NCI-H748 (cell line): ENCODE results near the gene ZC3H12D.
"Not testable (repeated sequence)": the region's sequence is repeated elsewhere in the genome, so short reads cannot be mapped to it uniquely, and the experiment has no call there.

ENCODE experiments used
- DNase-seq: peaks from one replicate; lab custom pipeline; 2025; ENCODE audit not compliant: unreplicated experiment; lab: John Stamatoyannopoulos, UW

ZC3H12D gene

DNA sequence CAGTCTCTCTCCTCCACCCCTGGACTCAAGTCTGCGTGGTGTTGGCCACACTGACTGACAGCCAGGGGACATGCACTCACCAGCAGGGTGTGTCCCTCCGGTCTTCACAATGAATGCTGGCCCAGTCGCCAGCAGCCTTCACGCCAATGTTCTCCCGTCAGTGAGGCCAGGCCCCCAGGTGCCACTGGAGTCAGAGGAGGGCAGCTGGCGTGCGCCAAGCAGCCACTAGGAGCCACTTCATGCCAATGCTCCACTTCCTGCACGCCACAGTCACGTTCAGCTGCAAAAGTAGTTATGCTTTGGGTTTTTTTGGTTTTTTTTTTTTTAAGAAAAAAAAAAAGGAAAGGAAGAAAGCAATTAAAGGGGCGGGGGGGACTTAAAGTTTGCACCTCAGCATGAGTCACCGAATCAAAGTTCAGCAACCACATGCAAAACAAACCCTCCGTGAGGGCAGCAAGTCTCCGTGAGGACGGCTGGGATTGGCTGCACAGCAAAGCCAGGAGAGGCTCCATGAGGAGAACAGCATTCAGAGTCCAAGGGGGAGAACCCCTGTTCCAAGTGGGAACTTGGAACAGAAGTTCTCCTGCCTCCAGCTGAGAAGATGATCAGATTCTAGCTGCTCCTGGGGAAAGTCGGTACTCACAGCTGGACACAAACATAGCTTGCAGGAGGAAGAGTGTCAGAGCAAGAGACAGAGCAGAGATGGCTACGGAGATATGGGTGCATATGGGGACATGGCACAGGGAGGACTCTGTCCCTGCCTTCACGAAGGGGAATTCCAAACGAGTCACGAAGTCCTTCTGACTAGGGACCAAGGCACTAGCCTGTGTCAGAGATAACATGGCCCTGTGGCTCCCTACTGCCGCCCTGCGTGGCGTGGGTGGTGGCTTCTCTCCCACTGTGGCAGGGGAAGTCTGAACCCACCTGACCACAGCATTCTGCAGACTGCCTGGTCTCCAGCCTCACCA lies at the start of gene ZC3H12D:
Gene ZC3H12D (minus strand): TSS at position 282 of the 968 bp plus-strand sequence. CDS start 10,471 bp downstream, outside the sequence.
- peak; percentile 21 for DNase-seq

DNA sequence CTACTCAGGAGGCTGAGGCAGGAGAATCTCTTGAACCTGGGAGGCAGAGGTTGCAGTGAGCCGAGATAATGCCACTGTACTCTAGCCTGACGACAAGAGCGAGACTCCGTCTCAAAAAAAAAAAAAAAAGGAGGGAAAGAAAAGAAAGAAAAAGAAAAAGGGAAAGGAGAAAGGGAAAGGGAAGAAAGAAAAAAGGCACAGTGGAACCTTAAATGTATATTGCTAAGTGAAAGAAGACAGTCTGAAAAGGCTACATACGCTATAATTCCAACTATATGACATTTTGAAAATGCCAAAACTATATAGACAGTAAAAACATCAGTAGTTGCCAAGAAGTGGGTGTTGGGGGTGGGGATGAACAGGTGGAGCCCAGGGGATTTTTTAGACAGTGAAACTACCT lies 44.8 kb upstream of the ZC3H12D start:
- DNase-seq, result no peak

DNA sequence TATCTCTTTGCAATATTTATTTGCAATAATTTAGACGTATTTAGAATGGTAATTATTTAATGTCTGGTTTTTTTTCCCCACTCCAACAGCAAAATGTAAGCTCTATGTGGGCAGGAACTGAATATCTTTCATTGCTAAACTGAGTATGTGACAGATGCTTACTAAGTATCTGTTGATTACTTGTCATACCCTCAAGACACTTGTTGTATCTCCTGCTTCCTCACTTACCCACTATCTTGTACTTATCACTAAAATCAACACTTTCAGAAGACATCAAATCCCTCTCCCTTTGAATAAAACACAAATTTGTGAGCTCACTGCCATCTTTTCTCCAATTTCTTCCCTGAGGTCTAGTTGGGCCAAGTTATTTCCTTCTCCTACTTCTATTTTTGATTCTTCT lies 30.7 kb upstream of the ZC3H12D start:
- no peak for DNase-seq

DNA sequence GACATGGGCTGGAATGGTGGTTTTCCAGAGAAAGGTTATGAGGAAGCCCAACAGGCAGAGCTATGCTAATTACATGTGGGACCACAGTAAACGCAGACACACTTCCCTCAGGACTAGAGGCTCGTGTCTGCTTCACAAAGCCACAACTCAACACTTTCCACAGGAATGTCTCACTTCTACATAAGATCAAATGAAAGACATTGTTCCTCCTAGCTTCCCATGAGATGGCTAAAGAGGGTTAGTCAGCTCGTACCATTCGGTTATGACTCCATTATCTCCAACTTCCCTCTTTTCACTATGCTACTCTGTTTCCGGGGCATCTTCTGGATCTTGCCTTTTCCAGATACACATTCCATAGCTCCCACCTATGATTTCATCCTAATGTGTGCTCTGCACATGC lies 29.1 kb upstream of the ZC3H12D start:
- no peak for DNase-seq

GRCh38 chr6:149510793-149511512 lies 26.1 kb upstream of the ZC3H12D start:
- no peak for DNase-seq

DNA sequence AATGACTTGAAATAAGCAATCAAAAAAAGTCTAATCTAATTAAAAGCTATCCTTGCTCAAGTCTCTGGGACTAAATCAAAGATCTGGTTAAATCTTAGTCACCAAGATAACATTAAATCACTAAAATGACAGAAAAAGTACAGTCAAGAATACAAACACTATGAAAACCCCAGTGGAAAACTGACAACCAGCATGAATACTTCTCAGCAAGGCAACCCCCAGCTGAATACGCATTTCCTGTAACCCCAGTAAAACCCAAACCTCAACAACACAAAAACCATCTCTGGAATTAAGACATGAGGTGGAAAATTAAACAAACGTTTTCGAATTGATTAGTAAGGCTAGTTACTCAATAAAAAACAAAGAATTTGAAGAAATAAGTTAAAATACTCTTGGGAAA lies 23.7 kb upstream of the ZC3H12D start:
- DNase-seq, result no peak

GRCh38 chr6:149503872-149504271 lies 19.1 kb upstream of the ZC3H12D start:
- DNase-seq, result no peak

DNA sequence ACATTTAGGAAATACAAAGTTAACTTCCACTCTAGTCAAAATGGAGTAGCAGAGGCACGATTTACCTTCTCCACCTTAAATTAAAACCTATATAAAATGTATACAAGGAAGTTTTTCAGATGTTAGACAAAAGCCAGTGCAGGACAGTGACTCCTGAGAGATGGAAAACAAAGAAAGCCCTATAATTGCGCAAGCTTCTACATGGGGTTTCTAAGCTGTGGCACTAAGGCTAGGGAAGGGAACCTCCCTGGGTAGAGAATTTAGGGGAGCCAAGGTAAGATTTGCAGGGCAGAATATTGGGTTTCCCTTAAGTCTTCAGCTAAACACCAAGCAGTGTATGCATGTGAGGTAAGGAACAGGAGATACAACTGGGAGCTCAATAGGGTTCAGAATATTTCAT lies 18.5 kb upstream of the ZC3H12D start:
- no peak for DNase-seq

DNA sequence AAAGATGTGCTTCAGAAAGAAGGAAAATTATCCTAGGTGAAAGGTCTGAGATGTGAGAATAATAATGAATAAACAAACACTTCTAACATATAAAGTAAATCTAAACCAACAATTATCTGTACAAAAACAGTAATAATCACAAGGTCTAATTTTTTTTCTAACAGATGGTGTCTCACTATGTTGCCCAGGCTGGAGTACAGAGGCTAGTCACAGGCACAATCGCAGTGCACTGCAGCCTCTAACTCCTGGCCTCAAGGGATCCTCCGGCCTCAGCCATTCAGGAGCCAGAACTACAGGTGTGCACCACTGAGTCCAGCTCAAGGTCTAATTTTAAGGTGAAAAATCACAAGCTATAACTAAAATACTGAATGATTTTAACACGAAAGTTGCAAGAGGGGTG lies 17.0 kb upstream of the ZC3H12D start:
- no peak for DNase-seq

DNA sequence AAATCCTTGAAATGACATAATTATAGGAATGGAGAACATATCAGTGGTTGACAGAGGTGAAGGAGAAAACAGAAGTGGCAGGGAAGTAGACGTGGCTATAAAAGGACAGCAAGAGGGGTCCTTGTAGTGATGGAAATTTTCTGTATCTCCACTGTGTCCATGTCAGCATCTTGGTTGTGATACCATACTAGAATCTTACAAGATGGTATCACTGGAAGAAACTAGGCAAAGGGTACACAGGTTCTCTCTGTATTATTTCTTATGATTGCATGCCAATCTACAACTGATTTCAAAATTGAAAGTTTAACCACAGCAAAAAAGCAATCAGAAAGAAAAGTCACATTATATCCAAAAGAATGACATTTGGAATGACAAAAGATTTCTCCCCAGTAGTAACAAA lies 16.4 kb upstream of the ZC3H12D start:
- no peak for DNase-seq

- DNase-seq, result peak; percentile 6
Observed at GRCh38 chr6:149500096-149500495, 15.3 kb upstream of the ZC3H12D start.

GRCh38 chr6:149499066-149499465 lies 14.3 kb upstream of the ZC3H12D start:
- DNase-seq, result no peak

- DNase-seq, result no peak
Observed at GRCh38 chr6:149497365-149497764, 12.6 kb upstream of the ZC3H12D start.

DNA sequence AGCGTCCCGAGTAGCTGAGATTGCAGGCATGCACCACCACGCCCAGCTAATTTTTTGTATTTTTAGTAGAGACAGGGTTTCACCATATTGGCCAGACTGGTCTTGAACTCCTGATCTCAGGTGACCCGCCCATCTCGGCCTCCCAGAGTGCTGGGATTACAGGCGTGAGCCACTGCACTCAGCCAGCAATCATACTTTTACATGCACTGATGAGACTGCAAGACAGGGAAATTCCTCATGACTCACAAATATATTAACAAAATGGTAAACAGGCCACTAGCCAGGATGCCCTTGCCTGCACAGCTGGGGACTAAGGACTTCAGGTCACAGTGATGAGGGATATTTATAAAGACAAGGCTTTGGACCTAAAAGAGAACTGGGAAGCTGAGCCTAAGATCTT lies 11.8 kb upstream of the ZC3H12D start:
- not testable (repeated sequence) for DNase-seq

DNA sequence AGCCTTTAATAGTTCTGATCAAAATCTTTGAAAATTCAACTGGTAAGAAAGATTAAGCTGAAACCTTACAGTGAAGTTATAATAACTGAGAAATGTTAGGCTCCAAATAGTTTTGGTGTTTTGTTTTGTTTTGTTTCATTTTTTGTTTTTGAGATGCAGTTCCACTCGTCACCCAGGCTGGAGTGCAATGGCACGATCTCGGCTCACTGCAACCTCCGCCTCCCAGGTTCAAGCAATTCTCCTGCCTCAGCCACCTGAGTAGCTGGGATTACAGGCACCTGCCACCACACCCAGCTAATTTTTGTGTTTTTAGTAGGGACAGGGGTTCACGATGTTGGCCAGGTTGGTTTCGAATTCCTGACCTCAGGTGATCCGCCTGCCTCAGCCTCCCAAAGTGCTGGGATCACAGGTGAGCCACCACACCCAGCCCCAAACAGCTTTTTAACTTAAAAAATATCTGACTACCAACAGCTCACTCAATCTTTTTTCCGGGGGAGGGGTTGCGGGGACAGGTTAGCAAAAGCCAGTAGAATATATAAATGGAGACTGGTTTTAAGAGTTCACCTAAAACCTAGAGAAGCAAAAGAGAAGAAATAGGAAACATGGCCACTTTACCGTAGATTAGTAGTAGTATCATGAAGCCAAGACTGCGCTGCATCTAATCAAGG lies 10.7 kb upstream of the ZC3H12D start:
- not testable (repeated sequence) for DNase-seq

DNA sequence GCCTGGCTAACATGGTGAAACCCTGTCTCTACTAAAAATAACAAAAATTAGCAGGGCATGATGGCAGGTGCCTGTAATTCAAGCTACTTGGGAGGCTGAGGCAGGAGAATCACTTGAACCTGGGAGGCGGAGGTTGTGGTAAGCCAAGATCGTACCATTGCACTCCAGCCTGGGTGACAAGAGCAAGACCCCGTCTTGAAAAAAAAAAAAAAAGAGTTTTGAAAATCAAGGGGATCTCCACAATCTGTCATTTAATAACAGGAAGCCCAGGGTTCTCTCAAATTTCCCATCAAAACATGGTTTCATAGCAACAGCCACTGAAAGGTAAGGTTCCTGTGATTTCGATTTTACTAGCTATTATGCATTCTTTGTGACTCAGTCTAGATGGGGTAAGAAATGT lies 10.0 kb upstream of the ZC3H12D start:
- DNase-seq, result not testable (repeated sequence)

- DNase-seq, result no peak
Observed at GRCh38 chr6:149493761-149494320, 9.0 kb upstream of the ZC3H12D start.

GRCh38 chr6:149492798-149493343 lies 8.1 kb upstream of the ZC3H12D start:
- no peak for DNase-seq

GRCh38 chr6:149489967-149490366 lies 5.2 kb upstream of the ZC3H12D start:
- no peak for DNase-seq

DNA sequence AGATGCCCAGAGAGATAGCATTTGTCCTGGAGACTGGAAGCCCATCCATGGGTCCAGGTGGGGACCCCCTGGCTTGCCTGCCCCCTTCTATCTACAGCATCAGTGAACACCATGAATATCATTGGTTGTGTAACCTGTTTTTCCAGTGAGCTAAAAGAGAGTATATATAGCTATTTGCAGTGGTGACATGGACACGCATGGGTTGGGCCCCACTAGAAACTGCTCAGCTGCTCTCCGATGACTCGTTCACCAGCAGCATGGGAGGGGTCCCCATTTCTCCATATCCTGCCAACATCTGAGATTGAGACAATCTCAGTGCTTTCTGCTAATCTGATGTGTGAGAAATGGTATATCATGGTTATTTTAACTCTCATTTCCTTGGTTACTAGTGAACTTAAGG lies 4.0 kb upstream of the ZC3H12D start:
- DNase-seq, result no peak

DNA sequence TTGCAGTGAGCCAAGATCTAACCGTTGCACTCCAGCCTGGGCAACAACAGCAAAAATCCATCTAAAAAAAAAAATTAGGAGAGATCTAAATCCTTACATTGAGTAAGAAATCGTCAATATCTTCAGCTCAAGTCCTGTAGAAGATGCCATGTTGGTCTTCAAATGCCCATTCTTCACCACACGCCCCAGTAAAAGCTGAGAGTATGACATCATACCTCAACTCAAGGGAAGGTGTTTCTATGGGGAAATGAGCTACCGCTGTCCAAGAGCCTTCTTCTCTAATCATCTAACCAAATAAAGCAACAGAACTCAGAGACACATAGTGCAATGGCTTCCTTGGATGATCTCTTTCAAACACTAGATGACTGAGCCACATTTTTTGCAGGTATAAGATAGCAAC lies 2.5 kb upstream of the ZC3H12D start:
- no peak for DNase-seq
